B cell (primary cell): ENCODE data around the gene HOXA2. TPM values are rescaled to one million over a fixed set of nuclear protein-coding genes. Genes with fewer than 3 reads are reported as not detected.

ENCODE experiments used
- ATAC-seq: fragments of 200-7000 bp; cut with Tn5 transposase; one replicate; pipeline ENCODE4 v1.10.0; 2021; ENCODE audit warnings: low read depth, mild to moderate bottlenecking, moderate number of reproducible peaks, moderate library complexity
- CTCF ChIA-PET: fragments of 350-600 bp; sonication (Branson Sonifier 250); formaldehyde crosslinking; loops from one replicate; lab custom pipeline; 2021; ENCODE audit warnings: antibody characterized with exemption, inconsistent platforms; lab: Charles Lee
- POLR2A ChIA-PET: fragments of 350-600 bp; sonication (Branson Sonifier 250); formaldehyde crosslinking; loops from one replicate; lab custom pipeline; 2021; ENCODE audit warnings: antibody characterized with exemption; lab: Charles Lee
- DNase-seq: peaks from one replicate; pipeline ENCODE4 v3.0.0; 2013
- H2AFZ ChIP-seq: 2 replicates; pipeline ENCODE4 v1.6.1; 2012; ENCODE audit warnings: mild to moderate bottlenecking, low read depth, low read length; ENCODE audit not compliant: insufficient read depth, poor library complexity, severe bottlenecking
- H3K27ac ChIP-seq, 2 donors: 1 replicate in 1 of 2; 2 replicates in 1 of 2; pipeline ENCODE4 v1.5.1; 2012 to 2013; ENCODE audit warnings: low read length in 2 of 2, mild to moderate bottlenecking in 2 of 2, moderate library complexity in 1 of 2
- H3K27me3 ChIP-seq, 4 experiments: fragments of 200-600 bp in 1 of 4; sonication (generic) in 1 of 4; replicated peaks in 1 of 4; 1 replicate in 2 of 4; 2 replicates in 2 of 4; pipeline versions ENCODE4 v1.6.1 to v1.7.0; 2013 to 2016; ENCODE audit warnings: low read length in 3 of 4, mild to moderate bottlenecking in 2 of 4, mixed read lengths in 1 of 4, moderate library complexity in 1 of 4; ENCODE audit not compliant: insufficient read depth in 4 of 4, control insufficient read depth in 3 of 4; ENCODE audit errors: control extremely low read depth in 1 of 4
- H3K36me3 ChIP-seq, 2 experiments: replicated peaks in 1 of 2; 1 replicate in 1 of 2; 2 replicates in 1 of 2; pipeline versions ENCODE4 v1.6.1 to v1.7.1; 2013; ENCODE audit warnings: low read length in 1 of 2; ENCODE audit not compliant: insufficient read depth in 2 of 2, control insufficient read depth in 1 of 2; ENCODE audit errors: control extremely low read depth in 1 of 2, extremely low read depth in 1 of 2
- H3K4me1 ChIP-seq, 2 donors: fragments of 200-600 bp in 1 of 2; sonication (generic) in 1 of 2; 1 replicate in 1 of 2; 2 replicates in 1 of 2; pipeline versions ENCODE4 v1.5.1 to v1.6.1; 2013 to 2017; ENCODE audit warnings: low read length in 2 of 2; ENCODE audit not compliant: control insufficient read depth in 2 of 2, insufficient read depth in 2 of 2
- H3K4me2 ChIP-seq: replicated peaks from 2 replicates; pipeline ENCODE3; 2012; ENCODE audit warnings: mild to moderate bottlenecking, low read depth, low read length; ENCODE audit not compliant: poor library complexity, severe bottlenecking
- H3K4me3 ChIP-seq, 5 experiments: fragments of 200-600 bp in 1 of 5; sonication (generic) in 1 of 5; 1 replicate in 3 of 5; 2 replicates in 2 of 5; pipeline versions ENCODE4 v1.5.1 to v1.7.0; 2011 to 2016; ENCODE audit warnings: low read length in 4 of 5, mild to moderate bottlenecking in 4 of 5, low read depth in 2 of 5, control low read depth in 1 of 5, moderate library complexity in 1 of 5; ENCODE audit not compliant: insufficient read depth in 1 of 5; ENCODE audit errors: control extremely low read depth in 1 of 5, extremely low read depth in 1 of 5
- H3K79me2 ChIP-seq: fragments of 200-600 bp; sonication (generic); one replicate; pipeline ENCODE4 v1.6.0; 2016; ENCODE audit warnings: low read length; ENCODE audit not compliant: control insufficient read depth, insufficient read depth
- H3K9ac ChIP-seq: fragments of 200-600 bp; sonication (generic); 2 replicates; pipeline ENCODE4 v1.6.1; 2017; ENCODE audit warnings: mild to moderate bottlenecking, low read length, moderate library complexity
- H3K9me3 ChIP-seq, 3 donors: one replicate each; pipeline versions ENCODE4 v1.6.1 to v1.7.1; 2013; ENCODE audit warnings: low read length in 2 of 3; ENCODE audit not compliant: control insufficient read depth in 2 of 3, insufficient read depth in 1 of 3; ENCODE audit errors: control extremely low read depth in 1 of 3
- H4K20me1 ChIP-seq: 2 replicates; pipeline ENCODE4 v1.6.0; 2012; ENCODE audit warnings: mild to moderate bottlenecking, low read length; ENCODE audit not compliant: insufficient read depth, control insufficient read depth, poor library complexity, severe bottlenecking
- H3K27ac Mint-ChIP-seq: one replicate; pipeline ENCODE4 v1.8.0; 2021; ENCODE audit warnings: mixed read lengths
- H3K27me3 Mint-ChIP-seq: one replicate; pipeline ENCODE4 v1.8.0; 2021; ENCODE audit warnings: mixed read lengths
- H3K4me1 Mint-ChIP-seq: one replicate; pipeline ENCODE4 v1.8.0; 2021; ENCODE audit warnings: mixed read lengths
- H3K4me3 Mint-ChIP-seq: one replicate; pipeline ENCODE4 v1.8.0; 2021; ENCODE audit warnings: mixed read lengths
- H3K9me3 Mint-ChIP-seq: one replicate; pipeline ENCODE4 v1.8.0; 2022; ENCODE audit warnings: mixed read lengths; ENCODE audit not compliant: insufficient read depth
- CTCF ChIP-seq: fragments of 200-600 bp; IDR thresholded peaks from one replicate; pipeline ENCODE4 v1.8.0; 2022; ENCODE audit warnings: antibody characterized with exemption, mild to moderate bottlenecking
- EZH2 ChIP-seq: IDR thresholded peaks from 2 replicates; pipeline ENCODE4 v1.6.1; 2012; ENCODE audit warnings: borderline replicate concordance, low read depth, mild to moderate bottlenecking, moderate library complexity, low read length; ENCODE audit not compliant: insufficient read depth, poor library complexity, severe bottlenecking
- WGBS: methylation state at CpG from one replicate; pipeline ENCODE4 v1.1.5; 2013; ENCODE audit warnings: missing lambda C conversion rate; ENCODE audit not compliant: insufficient coverage; 5-methylcytosine and 5-hydroxymethylcytosine counted together
- intact Hi-C: fragments of 100-400 bp; cut with micrococcal nuclease; formaldehyde crosslinking; loops from one replicate; pipeline ENCODE4 v1.10.0; 2022
- polyA plus RNA-seq: library from polyadenylated mRNA; depleted of rRNA; stranded (reverse); fragments of >200 nt; gene quantifications from 2 replicates; pipeline ENCODE4 v1.2.3, GENCODE V29; 2012
- total RNA-seq, 2 donors: library from RNA; stranded (reverse); fragments of 120-200 nt in 1 of 2; gene quantifications; 1 replicate in 1 of 2; 2 replicates in 1 of 2; pipeline versions ENCODE4 v1.2.3 to v1.2.4, GENCODE V29; 2013 to 2022

The HOXA2 gene
- total and polyA plus RNA-seq, 2 donors (not counting 1 experiment from before 2014, with no cell fraction given): not detected

- Histone ChIP-seq H3K79me2 (no peaks in the 10 kb centered on the region), H3K4me2 (peak overlapping the region; percentile 60), H3K9ac (no peak overlapping the region), H3K27ac (no peak overlapping the region), H2AFZ (peak overlapping the region; percentile 36), H4K20me1 (no peaks in the 10 kb centered on the region), H3K4me1 (peaks cover 9 to 10% of the 10 kb centered on the region in 2 donors), H3K27me3 (peaks cover 5 to 54% (median 39%) of the 10 kb centered on the region in 4 experiments), H3K4me3 (peak overlapping the region in 2 of 5 experiments; percentile 9 to 14), H3K9me3 (peaks cover 0 to 9% (median 3%) of the 10 kb centered on the region in 3 donors), H3K36me3 (no peaks in the 10 kb centered on the region)
- POLR2A ChIA-PET: no interaction called here
- peak; percentile 38 for DNase-seq
- H3K27me3 Mint-ChIP-seq: peaks cover 57% of the 10 kb centered on the region
- H3K4me1 Mint-ChIP-seq: peaks cover 9% of the 10 kb centered on the region
- H3K9me3 Mint-ChIP-seq: no peaks in the 10 kb centered on the region
- H3K27ac Mint-ChIP-seq: no peak overlapping the region
- peak overlapping the region; percentile 66 for H3K4me3 Mint-ChIP-seq
- intact Hi-C loops: no loop called here
- CTCF ChIA-PET: no interaction called here
- TF ChIP-seq EZH2: peak; percentile 81
- TF ChIP-seq CTCF: no peak
- no peak for ATAC-seq
- WGBS: 15% methylated on average over 63 of the region's 68 CpGs
Observed at GRCh38 chr7:27088002-27088922, 14.2 kb downstream of the HOXA2 start.

- peaks cover 0 to 9% (median 3%) of the 10 kb centered on the region in 3 donors for H3K9me3 ChIP-seq
- Mint-ChIP-seq H3K4me3 (no peak overlapping the region), H3K9me3 (no peaks in the 10 kb centered on the region), H3K4me1 (peaks cover 16% of the 10 kb centered on the region), H3K27ac (no peak overlapping the region), H3K27me3 (peaks cover 16% of the 10 kb centered on the region)
- H3K4me3 ChIP-seq: no peak overlapping the region
- DNase-seq: no peak
- CTCF ChIA-PET: interaction anchor here (2.1 kb wide), 1 partner anchor 78 kb away, joined by 6 read pairs; no protein-coding TSS in a partner anchor
- TF ChIP-seq EZH2: no peak
- TF ChIP-seq CTCF: no peak
- no peak overlapping the region for H3K9ac ChIP-seq
- H4K20me1 ChIP-seq: no peaks in the 10 kb centered on the region
- H3K4me2 ChIP-seq: no peak overlapping the region
- peaks cover 9 to 12% of the 10 kb centered on the region in 2 donors for H3K4me1 ChIP-seq
- POLR2A ChIA-PET: no interaction called here
- ATAC-seq: no peak
- no peaks in the 10 kb centered on the region for H3K79me2 ChIP-seq
- no peak overlapping the region for H3K27ac ChIP-seq
- H3K27me3 ChIP-seq: peaks cover 0 to 19% (median 11%) of the 10 kb centered on the region in 4 experiments
- no peak overlapping the region for H2AFZ ChIP-seq
- no CpG with 5 or more reads among the region's 2 CpGs for WGBS
- intact Hi-C loops: no loop called here
- H3K36me3 ChIP-seq: no peaks in the 10 kb centered on the region
Observed at GRCh38 chr7:27083646-27084045, 18.8 kb downstream of the HOXA2 start.
